GM10266 (cell line): ENCODE measurements around the gene CNNM2.

Experiments used
- DNase-seq: peaks from one replicate; pipeline ENCODE4 v3.0.0; 2012; ENCODE audit errors: extremely low spot score
- CTCF ChIP-seq: IDR thresholded peaks from 2 replicates; pipeline ENCODE4 v1.5.1; 2012; ENCODE audit warnings: mild to moderate bottlenecking, low read depth; ENCODE audit not compliant: control insufficient read depth, insufficient read depth; ENCODE audit errors: missing control alignments

Gene CNNM2

GRCh38 chr10:102941401-102941800 lies 23.3 kb downstream of the CNNM2 start:
- DNase-seq: no peak
- no peak for TF ChIP-seq CTCF

DNA sequence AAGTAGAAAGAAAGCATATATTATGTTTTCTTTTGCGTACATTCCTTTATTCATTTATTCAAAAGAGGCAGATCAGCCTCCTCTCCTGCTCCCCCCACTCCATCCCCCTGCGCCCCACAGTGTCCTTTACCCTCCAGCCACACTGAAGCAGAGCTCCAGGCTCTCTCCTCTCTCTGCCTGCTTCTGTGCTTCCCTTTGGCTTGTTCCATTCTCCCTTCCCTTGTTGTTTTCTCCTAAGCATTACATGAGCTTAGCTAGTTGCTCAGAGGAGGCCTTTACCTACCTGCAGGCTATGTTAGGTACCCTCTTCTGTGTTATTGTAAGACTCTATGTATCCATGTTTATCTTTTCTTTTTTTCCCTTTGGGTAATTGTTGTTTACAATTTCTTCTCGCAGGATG lies 27.4 kb downstream of the CNNM2 start:
- no peak for TF ChIP-seq CTCF
- no peak for DNase-seq

GRCh38 chr10:102945962-102946361 lies 27.9 kb downstream of the CNNM2 start:
- no peak for TF ChIP-seq CTCF
- DNase-seq: no peak

GRCh38 chr10:102946992-102947391 lies 28.9 kb downstream of the CNNM2 start:
- no peak for TF ChIP-seq CTCF
- no peak for DNase-seq

DNA sequence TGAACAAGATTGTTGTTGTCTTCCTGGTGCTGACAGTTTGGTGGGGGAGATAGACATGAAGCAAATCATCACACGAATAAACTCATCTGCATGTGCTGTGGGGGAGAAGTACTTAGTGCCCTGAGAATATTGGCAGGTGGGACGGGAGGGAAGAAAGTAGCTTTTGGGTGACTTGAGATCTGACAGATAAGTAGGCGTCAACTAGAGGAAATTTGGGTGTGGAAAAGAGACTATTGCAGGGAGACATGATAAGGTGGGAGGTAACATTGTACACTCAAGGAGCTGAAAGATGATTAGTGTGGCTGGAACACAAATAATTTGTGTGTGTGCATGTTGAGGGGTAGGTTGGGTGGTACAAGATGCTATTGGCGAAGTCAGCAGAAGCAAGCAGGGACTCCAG lies 30.1 kb downstream of the CNNM2 start:
- TF ChIP-seq CTCF: no peak
- no peak for DNase-seq

DNA sequence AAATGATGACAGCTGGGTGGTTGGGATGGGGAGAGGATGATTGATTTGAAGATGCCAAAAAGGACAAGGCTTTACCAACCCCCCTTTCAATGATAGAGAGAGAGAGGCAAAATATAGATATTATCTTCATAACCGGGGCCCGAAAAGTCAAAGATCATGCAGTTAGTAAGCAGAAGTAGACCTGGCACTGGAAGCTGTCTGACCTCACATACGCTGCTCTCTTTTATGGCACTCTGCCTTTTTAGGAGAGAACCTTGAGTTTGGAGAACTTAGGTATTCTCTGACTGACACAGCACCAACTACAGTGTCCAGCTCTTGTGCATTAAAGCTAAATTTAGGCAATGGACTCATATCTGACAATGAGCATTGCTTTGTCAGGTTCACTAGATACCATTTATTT lies 30.7 kb downstream of the CNNM2 start:
- no peak for TF ChIP-seq CTCF
- no peak for DNase-seq

GRCh38 chr10:102949916-102950315 lies 31.8 kb downstream of the CNNM2 start:
- DNase-seq: no peak
- no peak for TF ChIP-seq CTCF

- no peak for TF ChIP-seq CTCF
- no peak for DNase-seq
These were observed 33.2 kb downstream of the CNNM2 start for GRCh38 chr10:102951316-102951715.
